A673 (cell line): Measurements from ENCODE around the gene SUMF1. TPM values are rescaled to one million over a fixed set of nuclear protein-coding genes. Genes with fewer than 3 reads are reported as not detected.
A peak's percentile ranks its signal among the peaks of the same experiment; 100 is the strongest.

Experiments
- BruUV-seq: library from RNA; stranded (reverse); fragments of 400-500 nt; replicated peaks from 2 replicates; lab custom pipeline; 2021; lab: Mats Ljungman, UMichigan
- CTCF ChIA-PET: fragments of 300-600 bp; sonication (Branson Sonifier 250); formaldehyde crosslinking; loops from one replicate; lab custom pipeline; 2022; ENCODE audit warnings: antibody characterized with exemption; lab: Charles Lee
- POLR2A ChIA-PET: fragments of 300-600 bp; sonication (Branson Sonifier 250); formaldehyde crosslinking; loops from one replicate; lab custom pipeline; 2022; ENCODE audit warnings: antibody characterized with exemption; ENCODE audit not compliant: low non-redundant PET; lab: Charles Lee
- DNase-seq: peaks from one replicate; pipeline ENCODE4 v3.0.0-alpha.2; 2015; ENCODE audit warnings: low spot score
- H3K27ac ChIP-seq: fragments of 200-600 bp; sonication (generic); 2 replicates; pipeline ENCODE4 v1.5.1; 2016; ENCODE audit warnings: mixed run types, low read depth, mild to moderate bottlenecking, mixed read lengths, antibody characterized with exemption, low read length; ENCODE audit not compliant: poor library complexity, severe bottlenecking
- H3K27me3 ChIP-seq: fragments of 200-600 bp; sonication (generic); replicated peaks from 2 replicates; pipeline ENCODE4 v1.6.1; 2017; ENCODE audit warnings: mixed run types, low read depth, mild to moderate bottlenecking, mixed read lengths, antibody characterized with exemption, low read length; ENCODE audit not compliant: insufficient read depth, poor library complexity
- H3K36me3 ChIP-seq: fragments of 200-600 bp; sonication (generic); 2 replicates; pipeline ENCODE4 v1.6.1; 2016; ENCODE audit warnings: mixed run types, mild to moderate bottlenecking, mixed read lengths, antibody characterized with exemption, low read length; ENCODE audit not compliant: insufficient read depth, poor library complexity, severe bottlenecking
- H3K4me1 ChIP-seq: fragments of 200-600 bp; sonication (generic); 2 replicates; pipeline ENCODE4 v1.6.1; 2017; ENCODE audit warnings: mixed run types, mild to moderate bottlenecking, mixed read lengths, antibody characterized with exemption, low read length; ENCODE audit not compliant: insufficient read depth, poor library complexity, severe bottlenecking
- H3K4me3 ChIP-seq: fragments of 200-600 bp; sonication (generic); 2 replicates; pipeline ENCODE4 v1.5.1; 2016; ENCODE audit warnings: low read depth, mixed run types, mild to moderate bottlenecking, mixed read lengths, low read length; ENCODE audit not compliant: poor library complexity, severe bottlenecking
- H3K9me3 ChIP-seq: fragments of 200-600 bp; sonication (generic); 2 replicates; pipeline ENCODE4 v1.6.1; 2016; ENCODE audit warnings: mixed run types, low read depth, mild to moderate bottlenecking, mixed read lengths, antibody characterized with exemption, low read length; ENCODE audit not compliant: poor library complexity, severe bottlenecking
- CTCF ChIP-seq: fragments of 300-800, 200-600 bp; sonication (generic); conservative IDR thresholded peaks from 2 replicates; pipeline ENCODE4 v1.5.1; 2017; ENCODE audit warnings: low read depth, mild to moderate bottlenecking, antibody characterized with exemption, low read length, moderate library complexity, mixed read lengths
- EZH2 ChIP-seq: fragments of 200-600 bp; sonication (generic); IDR thresholded peaks from 2 replicates; pipeline ENCODE4 v1.6.1; 2017; ENCODE audit warnings: borderline replicate concordance, low read depth, mild to moderate bottlenecking, mixed read lengths, antibody characterized with exemption, low read length; ENCODE audit not compliant: poor library complexity, severe bottlenecking
- intact Hi-C: fragments of 100-400 bp; cut with micrococcal nuclease; formaldehyde crosslinking; loops from one replicate; pipeline ENCODE4 v1.10.0; 2022; ENCODE audit not compliant: unreplicated experiment
- total RNA-seq: library from RNA; stranded (reverse); gene quantifications from 2 replicates; pipeline ENCODE4 v1.2.3, GENCODE V29; 2021

SUMF1 gene
- total RNA-seq, 1 experiment from 2014 or later = 7.8 TPM

GRCh38 chr3:4394567-4394966, 72.5 kb downstream of the SUMF1 start:
- POLR2A ChIA-PET = no interaction called here
- Histone ChIP-seq H3K27me3 (no peaks in the 10 kb centered on the region), H3K4me3 (no peak overlapping the region), H3K9me3 (no peaks in the 10 kb centered on the region), H3K27ac (no peak overlapping the region), H3K4me1 (no peaks in the 10 kb centered on the region), H3K36me3 (no peaks in the 10 kb centered on the region)
- intact Hi-C loops = no loop called here
- TF ChIP-seq EZH2 (no peak), CTCF (no peak)
- DNase-seq = no peak
- CTCF ChIA-PET = interaction anchor here (0.5 kb wide), 1 partner anchor 56 kb away, joined by 3 read pairs; no protein-coding TSS in a partner anchor
- BruUV-seq = no TSS peak

GRCh38 chr3:4394048-4394447, 73.0 kb downstream of the SUMF1 start:
- peak; percentile 7 for DNase-seq
- ChIA-PET CTCF (interaction anchor here (0.5 kb wide), 1 partner anchor 55 kb away, joined by 3 read pairs; no protein-coding TSS in a partner anchor), POLR2A (no interaction called here)
- TF ChIP-seq CTCF = no peak
- no peak for TF ChIP-seq EZH2
- Histone ChIP-seq H3K9me3 (no peaks in the 10 kb centered on the region), H3K27ac (no peak overlapping the region), H3K4me3 (no peak overlapping the region), H3K36me3 (no peaks in the 10 kb centered on the region), H3K27me3 (no peaks in the 10 kb centered on the region), H3K4me1 (no peaks in the 10 kb centered on the region)
- BruUV-seq = no TSS peak
- intact Hi-C loops = no loop called here

GRCh38 chr3:4392992-4393391, 74.1 kb downstream of the SUMF1 start:
- TF ChIP-seq CTCF (no peak), EZH2 (no peak)
- Histone ChIP-seq H3K27me3 (no peaks in the 10 kb centered on the region), H3K36me3 (no peaks in the 10 kb centered on the region), H3K4me3 (no peak overlapping the region), H3K4me1 (no peaks in the 10 kb centered on the region), H3K9me3 (no peaks in the 10 kb centered on the region), H3K27ac (no peak overlapping the region)
- DNase-seq = no peak
- intact Hi-C loops = no loop called here
- ChIA-PET CTCF (no interaction called here), POLR2A (no interaction called here)
- BruUV-seq = no TSS peak
